SHP77 (cell line): Measurements from ENCODE around the gene EFS.
"Not testable (repeated sequence)": the region's sequence is repeated elsewhere in the genome, so short reads cannot be mapped to it uniquely, and the experiment has no call there.

Experiments
- DNase-seq, 2 experiments: peaks; one replicate each; lab custom pipeline; 2025; lab: John Stamatoyannopoulos, UW

Gene EFS

DNA sequence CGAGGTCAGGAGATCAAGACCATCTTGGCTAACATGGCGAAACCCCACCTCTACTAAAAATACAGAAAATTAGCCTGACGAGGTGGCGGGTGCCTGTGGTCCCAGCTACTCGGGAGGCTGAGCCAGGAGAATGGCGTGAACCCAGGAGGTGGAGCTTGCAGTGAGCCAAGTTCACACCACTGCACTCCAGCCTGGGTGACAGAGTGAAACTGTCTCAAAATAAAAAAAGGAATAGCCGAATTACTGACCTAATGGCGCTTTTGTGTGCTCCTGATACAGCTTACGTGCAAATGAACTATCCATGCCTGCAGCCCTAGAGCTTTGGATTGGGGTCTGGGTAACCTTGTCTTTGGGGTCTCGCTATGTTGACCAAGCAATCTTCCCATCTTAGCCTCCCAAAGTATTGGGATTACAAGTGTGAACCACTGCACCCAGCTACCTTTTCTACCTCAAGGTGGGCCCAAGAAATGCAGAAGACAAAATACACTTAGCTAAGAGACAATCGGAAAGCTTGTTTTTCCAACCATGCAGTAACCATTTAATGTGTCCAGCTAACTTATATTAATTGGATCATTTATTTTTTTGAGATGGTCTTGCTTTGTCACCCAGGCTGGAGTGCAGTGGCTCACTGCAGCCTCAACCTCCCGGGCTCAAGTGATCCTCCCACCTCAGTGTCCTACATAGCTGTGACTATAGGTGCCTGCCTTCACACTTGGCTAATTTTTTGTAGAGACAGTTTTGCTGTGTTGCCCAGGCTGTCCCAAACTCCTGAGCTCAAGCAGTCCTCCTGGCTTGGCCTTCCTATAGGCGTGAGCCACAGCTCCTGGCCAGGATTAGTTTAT is 38.3 kb downstream of the EFS start:
- no peak for DNase-seq

DNA sequence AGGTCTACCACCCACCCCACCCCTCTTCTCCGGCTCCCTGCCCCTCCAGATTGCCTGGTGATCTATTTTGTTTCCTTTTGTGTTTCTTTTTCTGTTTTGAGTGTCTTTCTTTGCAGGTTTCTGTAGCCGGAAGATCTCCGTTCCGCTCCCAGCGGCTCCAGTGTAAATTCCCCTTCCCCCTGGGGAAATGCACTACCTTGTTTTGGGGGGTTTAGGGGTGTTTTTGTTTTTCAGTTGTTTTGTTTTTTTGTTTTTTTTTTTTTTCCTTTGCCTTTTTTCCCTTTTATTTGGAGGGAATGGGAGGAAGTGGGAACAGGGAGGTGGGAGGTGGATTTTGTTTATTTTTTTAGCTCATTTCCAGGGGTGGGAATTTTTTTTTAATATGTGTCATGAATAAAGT is 39.2 kb downstream of the EFS start:
- not testable (repeated sequence) for DNase-seq

- DNase-seq: no peak
Observed at GRCh38 chr14:23324993-23325392, 40.0 kb downstream of the EFS start.

DNA sequence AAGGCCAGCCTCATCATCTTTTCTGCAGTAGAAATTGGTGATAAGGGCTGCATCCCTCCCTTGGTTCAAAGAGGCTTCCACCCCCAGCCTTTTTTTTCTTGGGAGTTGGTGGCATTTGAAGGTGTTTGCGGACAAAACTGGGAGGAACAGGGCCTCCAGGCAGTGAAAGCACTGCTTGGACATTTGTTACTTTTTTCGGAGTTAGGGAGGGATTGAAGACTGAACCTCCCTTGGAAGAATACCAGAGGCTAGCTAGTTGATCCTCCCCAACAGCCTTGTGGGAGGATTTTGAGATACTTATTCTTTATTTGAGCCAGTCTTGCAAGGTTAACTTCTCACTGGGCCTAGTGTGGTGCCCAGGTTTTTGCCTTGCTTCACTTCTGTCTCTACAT is 40.5 kb downstream of the EFS start:
- DNase-seq: no peak

DNA sequence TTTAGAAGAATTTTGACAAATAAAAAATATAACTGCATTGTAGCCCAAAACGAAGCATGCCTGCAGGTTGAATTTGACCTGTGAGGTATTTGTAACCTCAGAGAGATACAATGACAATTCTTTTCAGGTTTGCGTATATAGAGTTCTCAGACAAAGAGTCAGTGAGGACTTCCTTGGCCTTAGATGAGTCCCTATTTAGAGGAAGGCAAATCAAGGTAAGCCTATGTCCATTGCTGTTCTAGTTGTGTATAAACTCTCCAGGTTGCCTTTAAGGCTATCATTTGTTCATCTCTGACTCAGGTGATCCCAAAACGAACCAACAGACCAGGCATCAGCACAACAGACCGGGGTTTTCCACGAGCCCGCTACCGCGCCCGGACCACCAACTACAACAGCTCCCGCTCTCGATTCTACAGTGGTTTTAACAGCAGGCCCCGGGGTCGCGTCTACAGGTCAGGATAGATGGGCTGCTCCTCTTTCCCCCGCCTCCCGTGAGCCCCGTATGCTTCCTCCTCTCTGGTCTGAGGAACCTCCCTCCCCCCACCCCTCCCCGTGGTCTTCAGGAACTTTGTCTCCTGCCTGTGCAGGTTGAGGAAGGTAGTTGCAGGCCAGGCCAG is 41.0 kb downstream of the EFS start:
- DNase-seq: no peak

DNA sequence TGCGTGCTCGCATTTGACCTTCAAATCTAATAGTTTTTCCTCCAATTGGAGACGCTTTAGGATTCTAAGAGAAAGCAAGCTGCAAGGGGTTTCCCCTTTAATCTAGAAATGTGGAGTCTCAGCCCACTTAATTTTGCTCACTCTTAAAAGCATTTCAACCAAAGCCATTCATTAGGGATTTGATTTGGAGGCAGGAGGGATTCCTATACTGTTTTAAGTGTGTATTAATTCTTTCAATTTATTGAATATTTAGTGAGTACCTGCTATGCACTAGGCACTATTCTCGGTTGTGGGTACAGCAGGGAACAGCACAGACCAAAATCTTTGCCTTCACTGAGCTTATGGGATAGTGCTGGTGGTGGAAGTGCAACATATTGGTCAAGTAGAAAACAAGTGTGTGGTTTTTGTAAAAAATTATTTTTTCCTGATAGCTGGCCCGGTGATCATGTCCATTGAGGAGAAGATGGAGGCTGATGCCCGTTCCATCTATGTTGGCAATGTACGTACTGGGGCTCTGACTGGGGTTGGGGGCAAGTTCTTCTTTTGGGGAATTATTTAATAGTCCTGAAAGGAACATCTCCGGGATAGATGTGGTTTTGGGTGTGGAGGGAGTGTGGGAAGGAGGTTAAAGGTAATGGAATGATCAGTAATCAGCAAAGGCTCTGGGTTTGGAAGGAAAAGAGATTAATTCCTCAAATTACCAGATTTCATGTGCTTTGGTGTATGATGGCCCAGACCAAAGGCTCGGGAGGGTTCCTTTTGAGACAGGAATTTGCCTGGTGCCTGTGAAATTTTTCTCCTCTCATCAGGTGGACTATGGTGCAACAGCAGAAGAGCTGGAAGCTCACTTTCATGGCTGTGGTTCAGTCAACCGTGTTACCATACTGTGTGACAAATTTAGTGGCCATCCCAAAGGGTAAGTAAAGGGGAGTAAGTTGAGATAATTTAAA is 42.1 kb downstream of the EFS start:
- no peak for DNase-seq

DNA sequence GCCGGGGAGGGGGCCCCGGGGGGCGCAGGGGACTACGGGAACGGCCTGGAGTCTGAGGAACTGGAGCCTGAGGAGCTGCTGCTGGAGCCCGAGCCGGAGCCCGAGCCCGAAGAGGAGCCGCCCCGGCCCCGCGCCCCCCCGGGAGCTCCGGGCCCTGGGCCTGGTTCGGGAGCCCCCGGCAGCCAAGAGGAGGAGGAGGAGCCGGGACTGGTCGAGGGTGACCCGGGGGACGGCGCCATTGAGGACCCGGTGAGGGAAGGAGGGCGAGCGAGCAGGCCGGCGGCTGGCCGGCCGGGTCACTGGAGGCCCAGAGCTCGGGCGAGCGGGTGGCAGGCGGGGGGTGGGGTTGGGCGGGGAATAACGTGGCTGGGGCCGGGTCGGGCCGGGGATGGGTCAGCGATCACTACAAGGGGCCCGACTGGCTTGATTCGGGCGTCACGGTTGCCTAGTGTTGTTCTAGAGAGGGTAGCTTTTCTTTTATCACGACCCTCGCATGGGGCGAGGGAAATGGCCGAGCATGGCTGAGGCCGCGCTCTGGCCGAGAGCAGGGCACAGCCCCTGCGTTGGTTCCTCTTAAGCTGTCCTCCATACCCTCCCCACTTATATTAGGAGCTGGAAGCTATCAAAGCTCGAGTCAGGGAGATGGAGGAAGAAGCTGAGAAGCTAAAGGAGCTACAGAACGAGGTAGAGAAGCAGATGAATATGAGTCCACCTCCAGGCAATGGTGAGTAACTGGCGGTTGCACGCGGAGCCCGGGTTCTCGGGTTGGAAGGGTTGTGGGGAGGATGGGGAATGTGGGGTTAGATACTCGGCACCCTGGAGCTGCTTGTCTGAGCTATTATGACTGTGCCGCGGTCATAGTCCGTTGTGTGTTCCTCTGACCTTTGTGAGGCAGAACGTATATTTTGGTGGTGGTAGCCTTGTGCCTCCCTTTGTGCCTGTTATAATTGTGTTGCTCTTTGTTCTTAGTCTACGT is 43.1 kb downstream of the EFS start:
- peak in 1 of 2 experiments; percentile 39 for DNase-seq

DNA sequence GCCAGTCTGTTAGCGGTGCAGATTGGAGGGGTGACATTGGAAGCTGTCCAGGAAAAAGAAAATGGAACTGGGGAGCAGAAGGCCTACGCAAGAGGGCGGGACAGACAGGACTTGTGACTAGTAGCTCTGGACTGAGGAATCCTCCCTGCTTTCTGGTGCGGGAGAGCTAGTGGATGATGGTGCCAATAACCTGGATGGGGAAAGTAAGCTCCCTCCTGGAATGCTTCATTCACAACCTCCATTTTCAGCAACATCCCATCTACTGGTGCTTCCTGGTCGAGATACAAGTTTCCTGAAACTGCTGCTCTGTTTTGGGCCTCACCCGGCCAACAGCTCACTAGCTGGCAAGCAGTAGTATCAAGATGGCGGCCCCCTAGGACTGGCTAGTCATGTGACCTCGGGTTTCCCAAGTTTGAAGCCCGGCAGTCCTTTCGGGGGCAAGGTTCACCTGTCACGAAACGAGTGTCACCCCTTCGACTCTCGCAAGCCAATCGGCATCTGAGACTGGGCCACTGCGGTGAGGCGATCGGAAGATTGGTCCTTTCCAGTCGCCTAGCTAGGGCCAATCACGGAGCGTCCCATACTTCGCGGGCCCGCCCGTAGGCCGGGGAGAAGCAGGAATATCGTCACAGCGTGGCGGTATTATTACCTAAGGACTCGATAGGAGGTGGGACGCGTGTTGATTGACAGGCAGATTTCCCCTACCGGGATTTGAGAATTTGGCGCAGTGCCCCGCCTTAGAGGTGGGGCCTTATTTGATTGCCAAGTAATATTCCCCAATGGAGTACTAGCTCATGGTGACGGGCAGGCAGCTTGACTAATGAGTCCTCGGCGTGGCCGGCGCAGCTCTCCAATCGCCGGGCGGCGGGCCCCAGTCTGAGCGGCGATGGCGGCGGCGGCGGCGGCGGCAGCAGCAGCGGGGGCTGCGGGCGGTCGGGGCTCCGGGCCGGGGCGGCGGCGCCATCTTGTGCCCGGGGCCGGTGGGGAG is 44.1 kb downstream of the EFS start, which contains the start of gene PABPN1:
Gene PABPN1 (plus strand): TSS at position 874 of the 988 bp plus-strand sequence. CDS start 13 bp downstream, at position 887.
- peak; percentile 100 for DNase-seq

DNA sequence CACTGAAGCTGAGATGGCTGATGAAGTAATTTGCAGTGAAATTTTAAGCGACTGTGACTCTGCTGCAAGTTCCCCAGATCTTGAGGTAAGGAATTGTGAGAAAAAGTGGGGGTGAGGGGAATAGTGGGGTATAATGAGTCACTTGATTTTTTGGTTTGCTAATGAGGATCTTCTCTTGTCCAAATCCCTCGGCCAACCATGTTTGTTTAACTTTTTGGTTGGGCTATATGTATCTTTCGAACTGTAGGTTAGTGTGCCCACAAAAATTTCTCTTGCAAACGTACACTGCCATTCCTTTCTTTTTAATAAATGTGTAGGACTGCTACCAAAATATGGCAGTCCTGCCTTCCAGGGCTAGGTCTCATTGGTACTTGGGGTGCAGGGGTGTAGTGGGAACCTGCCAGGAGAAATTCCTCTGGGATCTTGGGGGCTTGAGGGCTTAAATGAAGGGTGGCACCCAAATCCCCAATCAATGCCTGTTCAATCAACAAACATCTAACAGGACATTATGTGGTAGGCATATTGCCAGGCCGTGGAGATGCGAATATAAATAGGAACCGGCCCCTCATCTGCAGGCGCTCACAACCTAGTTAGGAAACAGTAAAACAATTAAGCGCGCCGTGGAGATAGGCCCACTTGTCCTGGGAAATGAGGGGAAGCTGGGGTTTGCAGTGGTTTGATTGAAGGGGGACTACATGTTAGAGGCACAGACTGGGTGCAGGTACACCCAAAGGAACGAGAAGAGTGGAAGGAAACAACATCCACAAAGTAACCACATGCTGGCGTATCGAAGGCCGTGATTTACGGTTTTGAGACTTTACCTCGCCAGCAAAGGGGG is 45.0 kb downstream of the EFS start:
- peak in 1 of 2 experiments; percentile 33 for DNase-seq

DNA sequence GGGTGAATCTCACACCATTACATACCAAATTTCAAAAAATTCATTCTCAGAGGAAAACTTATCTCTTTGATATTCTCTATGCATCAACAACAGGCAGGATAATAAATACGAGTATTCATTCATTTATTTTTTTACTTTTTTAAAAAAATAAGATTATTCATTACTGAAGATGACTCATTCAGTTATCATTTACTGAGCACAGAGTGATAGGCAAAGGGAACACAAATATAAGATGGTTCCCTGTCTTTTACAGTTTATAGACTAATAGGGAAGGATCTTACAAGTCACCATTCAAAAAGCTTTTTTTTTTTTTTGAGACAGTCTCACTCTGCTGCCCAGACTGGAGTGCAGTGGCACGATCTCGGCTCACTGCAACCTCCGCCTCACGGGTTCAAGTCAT is 48.7 kb downstream of the EFS start:
- no peak for DNase-seq

GRCh38 chr14:23310546-23310945 is 54.4 kb downstream of the EFS start:
- no peak for DNase-seq

DNA sequence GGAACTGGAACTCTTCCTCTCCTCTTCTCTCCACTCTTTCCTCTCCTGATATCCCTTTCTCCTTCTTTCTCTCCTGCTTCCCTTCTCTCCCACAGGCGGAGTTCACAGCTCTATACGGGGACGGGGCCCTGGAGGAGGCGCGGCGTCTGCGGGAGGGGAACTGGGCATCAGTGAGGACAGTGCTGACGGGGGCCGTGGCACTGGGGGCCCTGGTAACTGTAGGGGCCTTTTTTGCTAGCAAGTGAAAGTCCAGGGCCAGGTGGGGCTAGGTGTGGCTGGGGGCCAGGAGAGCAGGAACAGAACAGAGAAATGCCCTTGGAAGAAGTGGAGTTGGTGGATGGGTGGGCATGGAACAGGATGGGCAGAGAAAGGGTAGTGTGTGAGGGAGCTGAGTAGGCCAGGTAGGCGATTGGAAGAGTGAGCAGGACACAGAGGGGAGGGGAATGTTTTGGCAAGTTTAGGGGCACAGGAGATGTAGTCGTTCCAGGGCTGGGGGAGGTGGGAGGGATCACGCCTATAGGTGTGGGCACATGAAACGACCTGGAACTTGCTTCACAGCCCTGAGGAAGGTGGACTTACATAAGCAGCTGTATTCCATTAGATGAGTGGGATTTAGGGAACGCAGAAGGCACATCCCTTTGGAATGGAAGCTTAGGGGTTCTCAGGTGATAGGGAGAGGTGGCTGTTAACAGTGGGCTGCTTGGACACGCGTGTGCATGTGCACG is 56.1 kb downstream of the EFS start:
- DNase-seq: no peak

- no peak for DNase-seq
Observed at GRCh38 chr14:23307687-23308644, 57.0 kb downstream of the EFS start.

DNA sequence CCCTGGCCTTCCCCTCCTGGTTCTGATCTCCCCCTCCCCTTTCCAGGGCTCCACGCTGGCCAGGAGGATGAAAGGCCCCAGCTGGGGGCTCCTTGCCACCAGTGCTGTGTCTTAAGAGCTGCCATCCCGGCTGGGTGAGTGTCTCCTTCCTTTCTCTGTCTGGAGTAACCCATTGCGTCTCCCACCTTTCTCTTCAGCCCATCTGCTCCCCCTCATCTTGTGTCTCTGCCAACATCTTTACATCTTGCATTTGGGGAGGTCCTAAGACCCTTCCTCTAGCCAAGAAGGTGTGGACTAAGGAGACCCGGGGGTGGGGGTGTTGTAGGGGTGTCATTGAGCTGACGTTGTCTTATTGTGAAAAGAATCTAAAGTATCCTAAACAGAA is 57.8 kb downstream of the EFS start:
- DNase-seq: no peak

GRCh38 chr14:23306412-23307145 is 58.4 kb downstream of the EFS start, which contains the start of gene BCL2L2:
Gene BCL2L2, plus strand, starts transcription at chr14:23306833. Its CDS starts 935 bp downstream, at chr14:23307768.
- DNase-seq: peak; percentile 93 to 97
